HG03558 (cell line): Measurements from ENCODE around the gene TIMP3.

ENCODE experiments used
- ATAC-seq: cut with Tn5 transposase; IDR thresholded peaks from one replicate; pipeline ENCODE4 v1.9.1; 2021; ENCODE audit warnings: moderate number of reproducible peaks; ENCODE audit not compliant: unreplicated experiment; ENCODE audit errors: extremely low read depth

TIMP3 gene

DNA sequence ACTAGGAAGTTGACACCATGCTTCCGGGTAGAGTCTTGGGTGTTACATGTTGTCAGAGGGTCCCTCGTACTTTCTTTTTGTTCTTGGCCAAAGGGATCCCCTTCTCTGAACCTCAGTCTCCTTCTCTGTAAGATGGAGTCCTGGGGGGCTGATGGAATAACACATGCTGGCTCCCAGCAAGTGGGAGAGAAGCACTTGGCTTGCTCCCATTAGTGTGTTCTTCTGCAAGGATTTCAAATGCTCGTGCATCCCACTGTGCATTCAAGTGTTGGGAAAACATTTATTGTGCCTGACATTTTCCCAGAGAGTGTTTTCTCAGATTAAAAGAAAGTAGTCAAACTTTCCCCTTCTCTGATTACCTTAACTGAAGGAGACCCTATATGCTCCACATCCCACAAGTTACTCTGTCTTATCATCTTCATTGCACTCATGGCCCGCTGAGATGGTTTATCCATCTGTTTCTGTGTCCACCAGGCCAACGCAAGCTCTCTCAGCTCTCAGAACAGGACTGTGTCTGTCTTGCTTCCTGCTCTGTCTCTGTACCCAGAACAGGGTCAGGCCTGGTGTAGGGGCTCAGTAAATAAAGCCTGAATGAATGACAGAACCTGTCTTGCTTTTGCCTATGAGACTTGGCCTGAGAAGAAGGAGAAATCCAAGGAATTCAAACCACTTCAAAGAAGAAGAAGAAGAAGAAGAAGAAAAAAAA lies 16.0 kb upstream of the TIMP3 start:
- ATAC-seq = no peak

GRCh38 chr22:32786027-32786418 lies 15.5 kb upstream of the TIMP3 start:
- no peak for ATAC-seq

DNA sequence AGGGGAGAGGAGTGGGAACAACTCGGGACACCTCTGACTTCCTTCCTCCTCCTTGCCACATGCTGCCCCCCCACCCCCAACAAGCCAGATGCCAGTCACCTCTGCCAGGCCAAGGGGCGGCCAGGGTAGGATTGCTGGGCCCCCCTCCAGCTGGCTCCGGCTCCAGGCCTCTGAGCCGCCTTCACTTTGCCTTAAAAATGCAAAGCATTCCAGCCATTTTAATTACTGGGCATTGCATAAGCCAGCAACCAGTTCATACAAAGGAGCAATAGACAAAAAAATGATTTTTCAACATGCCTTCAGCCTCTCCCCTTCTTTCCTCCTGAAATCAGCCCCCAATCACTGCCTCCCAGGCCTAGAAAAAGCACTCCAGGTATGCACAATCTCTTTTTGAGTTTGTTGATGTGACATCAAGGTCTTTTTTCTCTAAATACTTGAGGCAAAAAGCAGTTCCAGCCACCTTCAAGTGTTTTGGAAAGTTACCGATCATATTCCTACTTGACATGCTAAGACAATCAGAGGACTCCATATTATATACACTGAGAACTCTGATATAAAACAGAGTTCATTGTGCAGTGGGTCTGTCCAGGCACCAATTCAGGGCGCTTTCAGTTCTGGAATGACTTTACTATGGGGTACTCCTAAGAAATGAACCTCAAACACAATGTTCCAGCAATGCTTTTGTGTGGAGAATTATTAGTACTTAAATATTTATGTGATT lies 12.4 kb upstream of the TIMP3 start:
- no peak for ATAC-seq

GRCh38 chr22:32789797-32790620 lies 11.5 kb upstream of the TIMP3 start:
- no peak for ATAC-seq

GRCh38 chr22:32791056-32791455 lies 10.4 kb upstream of the TIMP3 start:
- ATAC-seq = no peak

DNA sequence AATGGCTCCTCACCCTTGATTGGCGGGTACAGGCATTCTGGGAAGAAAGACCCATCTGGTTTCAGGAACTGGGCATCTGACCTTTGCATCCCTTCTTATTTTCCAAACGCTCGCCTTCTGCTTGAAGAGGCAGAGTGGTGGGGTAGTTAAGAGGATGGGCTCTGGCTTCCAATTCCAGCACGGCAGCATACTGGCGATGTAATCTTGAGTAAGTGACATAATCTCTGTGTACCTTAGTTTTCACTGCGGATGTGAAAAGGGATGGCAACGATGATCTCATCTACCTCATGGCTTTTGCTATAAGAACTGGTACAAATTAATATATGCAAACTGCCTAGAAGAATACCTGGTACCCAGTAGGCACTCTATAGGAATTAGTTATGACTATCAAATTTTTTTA lies 10.0 kb upstream of the TIMP3 start:
- no peak for ATAC-seq

DNA sequence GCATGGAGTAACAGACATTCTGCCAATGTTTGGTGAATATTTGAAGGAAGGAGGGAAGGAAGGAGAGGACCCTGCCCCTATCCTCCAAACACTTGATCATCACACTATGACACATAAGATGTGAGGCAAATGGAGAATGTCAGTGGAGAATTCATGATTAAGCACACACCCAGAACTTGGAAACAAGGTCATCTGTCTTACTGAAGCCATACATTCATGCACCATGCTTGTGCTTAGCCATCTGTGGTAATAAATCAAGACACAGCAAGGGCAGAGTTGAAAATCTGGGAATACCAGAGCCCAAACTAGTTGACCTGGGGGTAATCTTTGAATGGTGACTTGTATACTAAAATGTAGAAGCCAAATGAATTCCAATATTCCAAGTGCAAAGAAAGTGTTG lies 7.9 kb upstream of the TIMP3 start:
- ATAC-seq = no peak

DNA sequence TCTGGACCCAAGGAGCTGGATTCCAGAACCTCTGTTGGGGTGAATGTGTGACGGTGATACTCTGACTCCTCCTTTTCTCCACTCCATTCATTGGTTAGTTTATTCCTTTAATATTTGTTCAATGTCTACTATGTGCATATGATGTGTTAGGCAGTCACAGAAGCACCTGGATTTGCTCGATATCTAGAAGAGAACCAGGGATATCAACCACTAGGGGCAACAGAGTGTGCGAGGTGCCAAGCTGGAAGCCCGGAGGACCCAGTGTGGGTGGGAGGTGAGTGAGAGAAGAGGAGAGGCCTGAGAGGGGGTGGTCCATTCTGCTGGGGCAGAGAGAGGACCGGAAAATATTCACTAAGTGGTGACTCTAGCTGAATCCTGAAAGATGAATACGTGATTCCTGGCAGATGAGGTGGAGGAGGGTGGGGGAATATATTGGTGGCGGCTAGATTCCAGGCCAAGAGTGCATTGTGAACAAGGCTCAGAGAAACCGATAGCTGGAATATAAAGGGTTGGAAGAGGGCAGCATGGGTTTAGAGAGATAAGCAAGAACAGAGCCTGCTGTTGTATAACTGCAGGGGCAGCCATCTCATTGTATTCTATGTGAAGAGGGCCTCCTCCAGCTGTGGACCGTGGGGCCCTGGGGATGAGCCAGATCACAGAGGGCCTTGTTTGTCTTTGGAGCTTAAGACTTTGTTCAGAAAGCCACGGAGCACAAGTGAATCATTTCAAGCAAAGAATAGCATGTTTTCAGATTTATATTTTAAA lies 6.9 kb upstream of the TIMP3 start:
- no peak for ATAC-seq

DNA sequence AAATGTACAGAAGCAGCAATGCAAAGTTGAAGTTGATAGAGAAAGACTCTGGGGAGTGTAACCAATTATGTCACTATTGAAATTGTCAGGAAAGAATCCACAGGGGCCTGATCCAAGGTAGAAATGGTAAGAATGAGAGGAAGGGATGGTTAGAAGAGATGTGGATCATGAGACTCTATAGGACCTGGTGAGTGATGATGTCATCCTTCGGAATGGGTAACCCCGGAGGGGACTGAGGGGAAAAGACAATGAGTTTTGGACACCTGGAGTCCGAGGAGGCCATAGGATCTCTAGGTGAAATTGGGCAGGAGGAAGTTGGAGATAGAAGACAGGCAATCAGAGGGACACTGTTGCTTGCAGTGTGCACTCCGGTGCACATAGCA lies 6.3 kb upstream of the TIMP3 start:
- ATAC-seq = no peak

DNA sequence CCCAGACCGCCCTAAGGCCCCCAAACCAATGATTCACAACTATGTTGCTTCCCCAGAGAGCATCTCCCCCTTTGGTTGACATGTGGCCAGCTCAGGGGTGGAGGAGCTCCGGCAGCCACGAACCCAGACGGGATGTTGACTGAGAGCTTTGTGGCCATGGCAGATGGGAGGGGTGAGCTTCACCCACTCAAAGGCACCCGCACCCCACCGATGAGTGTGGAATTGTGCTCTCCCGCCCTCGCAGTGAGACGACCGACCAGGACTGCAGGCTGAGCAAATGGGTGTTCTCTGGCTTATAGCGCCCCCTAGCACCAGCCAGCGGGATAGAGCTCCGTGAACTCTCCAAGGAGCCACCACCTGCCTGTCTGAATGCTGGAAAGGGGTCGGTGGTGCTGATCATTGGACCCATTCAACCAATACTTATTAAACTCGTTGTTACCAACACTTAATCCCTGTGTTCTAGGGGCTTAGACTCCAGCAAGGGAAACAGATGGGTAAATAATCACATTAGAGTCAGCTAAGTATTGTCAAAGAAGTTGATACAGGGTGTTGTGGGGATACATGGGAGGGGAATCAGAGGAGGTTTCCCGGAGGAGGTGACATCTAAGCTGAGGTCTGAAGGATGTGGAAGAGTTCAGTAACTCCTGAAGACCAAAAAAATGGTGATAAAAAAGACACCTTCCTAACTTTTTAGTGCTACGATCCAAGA lies 4.5 kb upstream of the TIMP3 start:
- ATAC-seq = no peak

DNA sequence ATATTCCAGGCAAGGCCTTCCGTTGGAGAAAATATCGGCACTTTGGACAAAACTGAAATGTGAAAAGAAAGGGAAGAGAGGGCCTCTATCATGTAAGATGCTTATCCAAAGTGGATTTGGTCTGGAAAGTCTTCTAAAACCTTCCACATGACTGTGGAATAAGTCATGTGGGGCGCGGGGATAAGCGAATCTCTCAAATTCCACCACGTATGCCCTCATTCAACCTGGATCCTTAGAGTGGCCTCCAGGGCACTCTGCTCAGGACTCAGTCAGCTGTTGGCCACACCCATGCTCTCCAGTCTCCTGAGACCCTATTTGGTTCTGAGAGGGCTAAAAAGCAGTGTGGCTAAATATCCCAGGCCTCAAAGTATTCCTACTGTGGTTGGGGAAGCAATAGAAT lies 2.0 kb upstream of the TIMP3 start:
- ATAC-seq = no peak

DNA sequence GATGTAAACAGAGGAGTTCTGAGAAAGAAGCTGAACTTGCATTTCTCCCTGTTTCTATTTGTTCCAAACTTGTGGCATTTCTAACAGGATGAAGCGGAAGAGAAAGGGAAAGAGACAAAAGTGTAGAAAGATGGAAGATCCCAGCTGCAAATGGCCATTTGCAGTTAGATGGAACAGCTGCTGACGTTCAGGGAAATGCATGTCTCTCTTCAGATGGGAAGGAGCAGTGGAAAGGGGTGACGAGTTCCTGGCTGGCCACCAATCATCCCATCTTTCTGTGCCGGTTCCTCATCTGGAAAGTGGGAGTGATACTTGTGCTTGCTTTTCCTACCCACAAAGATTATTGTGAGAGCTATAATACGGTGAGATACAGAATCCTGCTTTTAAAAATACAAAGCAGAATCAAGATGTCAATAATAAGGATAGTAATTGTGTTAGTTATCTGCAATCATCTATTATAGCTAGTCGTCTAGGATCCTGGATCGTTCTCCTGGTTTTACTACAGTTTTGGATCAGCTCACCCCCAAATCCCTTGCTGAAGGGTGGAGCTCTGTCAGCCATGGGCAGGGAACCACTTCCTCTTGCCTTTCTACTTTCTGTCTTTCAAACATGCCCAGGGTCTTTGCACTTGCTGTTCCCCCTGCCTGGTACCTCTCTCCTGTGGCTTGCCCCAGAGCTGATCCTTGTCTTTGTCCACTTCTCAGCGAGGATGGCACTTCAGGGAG lies 1.2 kb upstream of the TIMP3 start:
- ATAC-seq = no peak

DNA sequence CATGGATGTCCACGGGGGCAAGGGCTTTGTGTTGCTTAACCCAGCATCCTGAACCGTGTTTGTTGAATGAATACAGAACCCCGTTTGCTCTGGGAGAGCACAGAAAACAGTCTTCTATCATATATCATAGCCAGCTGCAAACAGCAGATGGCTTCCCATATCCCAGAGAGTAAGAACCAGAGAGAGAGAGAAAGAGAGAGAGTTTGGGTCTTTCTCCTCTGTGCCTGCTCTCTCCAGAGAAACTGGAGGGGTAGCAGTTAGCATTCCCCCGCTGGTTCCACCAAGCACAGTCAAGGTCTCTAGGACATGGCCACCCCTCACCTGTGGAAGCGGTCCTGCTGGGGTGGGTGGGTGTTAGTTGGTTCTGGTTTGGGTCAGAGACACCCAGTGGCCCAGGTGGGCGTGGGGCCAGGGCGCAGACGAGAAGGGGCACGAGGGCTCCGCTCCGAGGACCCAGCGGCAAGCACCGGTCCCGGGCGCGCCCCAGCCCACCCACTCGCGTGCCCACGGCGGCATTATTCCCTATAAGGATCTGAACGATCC lies 440 bp upstream of the TIMP3 start:
- ATAC-seq = no peak

DNA sequence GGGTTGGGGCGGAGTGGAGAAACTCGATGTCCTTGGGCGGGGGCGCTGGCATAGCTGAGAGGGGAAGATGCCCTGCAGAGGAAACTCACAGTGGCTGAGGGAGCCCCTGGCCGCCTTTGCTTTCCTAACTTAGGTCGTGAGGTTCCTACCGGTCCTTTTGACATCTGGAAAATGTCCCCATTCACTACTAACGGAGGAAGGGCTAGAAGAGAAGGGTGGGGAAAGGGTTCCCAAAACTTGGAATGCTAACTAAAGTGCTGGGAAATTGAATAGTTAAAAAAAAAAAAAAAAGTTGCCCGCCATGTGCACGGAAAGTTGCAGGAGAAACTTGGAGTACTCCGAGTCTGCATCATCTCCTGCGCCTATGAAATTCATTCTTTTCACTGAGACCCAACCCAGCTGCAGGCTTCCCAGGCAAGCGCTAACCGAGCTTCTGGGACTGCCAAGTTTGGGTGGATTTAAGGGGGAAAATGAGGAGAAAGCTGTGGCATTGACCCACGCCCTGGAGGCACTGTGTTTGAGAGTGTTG lies 796 bp downstream of the TIMP3 start:
- no peak for ATAC-seq

DNA sequence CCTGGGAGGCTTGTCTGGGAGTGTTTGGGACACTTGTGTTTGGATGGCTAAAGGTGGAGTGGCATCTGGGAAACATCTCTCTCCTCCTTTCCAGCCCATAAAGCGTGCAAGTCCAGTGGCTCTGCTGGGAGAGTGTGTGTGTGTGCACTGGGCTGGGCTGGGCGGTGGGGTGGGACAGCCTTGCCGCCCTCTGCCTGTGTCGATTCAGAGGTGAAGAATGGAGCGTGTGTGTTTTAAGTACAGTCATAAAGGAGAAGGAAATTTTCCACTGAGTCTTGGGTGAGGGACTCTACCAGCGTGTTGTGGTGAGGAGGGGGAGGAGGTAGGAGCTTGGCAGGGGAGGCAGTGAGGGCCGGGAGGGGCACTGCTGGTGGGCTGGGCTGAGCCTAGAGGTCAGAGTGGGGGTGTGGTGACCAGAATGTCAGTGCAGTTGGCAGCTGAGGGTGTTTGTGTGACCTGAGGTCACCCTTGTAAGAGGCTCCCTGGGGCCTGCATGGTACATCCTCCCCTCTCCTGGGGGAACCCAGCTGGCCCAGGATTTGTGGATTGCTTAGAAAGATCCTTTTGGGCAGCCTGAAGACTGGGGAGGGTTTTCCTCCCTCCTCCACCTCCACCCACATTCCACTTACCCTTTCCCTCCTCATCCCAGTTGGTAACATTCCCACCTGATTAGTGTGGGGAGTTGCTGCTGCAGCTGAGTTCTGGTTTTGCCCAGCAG lies 1.7 kb downstream of the TIMP3 start:
- ATAC-seq = no peak

DNA sequence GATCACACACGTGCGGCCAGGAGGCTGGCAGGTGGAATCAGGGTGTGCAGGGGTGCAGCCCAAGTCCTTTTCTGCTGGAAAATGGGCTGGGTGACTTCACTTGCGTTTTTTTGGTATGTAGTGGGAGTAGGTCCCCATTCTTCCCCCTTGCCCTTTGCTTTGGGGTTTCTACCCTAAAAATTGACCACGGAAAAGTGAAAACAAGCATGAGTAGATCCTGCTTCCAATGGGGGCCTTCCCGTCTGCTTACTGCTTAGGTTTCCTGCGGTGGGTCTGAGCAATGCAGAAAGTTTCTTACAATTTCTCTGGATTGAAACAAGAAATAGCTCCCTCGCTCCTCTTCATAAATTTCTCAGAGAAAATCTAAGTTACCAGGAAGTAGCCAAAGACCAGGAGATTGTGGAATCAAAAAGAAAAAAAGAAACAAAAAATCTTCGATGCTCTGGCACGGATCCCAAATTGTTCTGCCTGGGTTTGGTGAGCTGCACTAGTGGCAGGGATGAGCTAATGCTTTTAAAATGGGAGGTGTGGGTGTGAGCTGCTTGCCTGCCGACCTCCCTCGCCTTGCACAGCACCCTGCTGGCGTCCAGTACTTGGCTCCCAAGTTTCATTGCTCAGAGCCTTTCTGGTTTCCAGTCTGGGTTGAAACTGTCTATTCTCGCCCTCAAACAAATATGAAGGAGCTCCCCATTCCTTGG lies 2.4 kb downstream of the TIMP3 start:
- no peak for ATAC-seq

GRCh38 chr22:32804531-32805360 lies 3.2 kb downstream of the TIMP3 start:
- ATAC-seq = no peak
